Liver (tissue), 9 donors: ENCODE measurements around the gene ZMYND19. TPM values are rescaled to one million over a fixed set of nuclear protein-coding genes. Genes with fewer than 3 reads are reported as not detected.

Experiments used
- DNase-seq: peaks from one replicate; pipeline ENCODE4 v3.0.0-alpha.2; 2017; ENCODE audit warnings: low spot score
- H3K27ac ChIP-seq, 2 donors: one replicate each; pipeline ENCODE4 v1.7.0; 2013; ENCODE audit warnings: inconsistent platforms in 2 of 2, low read length in 2 of 2, control low read depth in 1 of 2, low read depth in 1 of 2, mild to moderate bottlenecking in 1 of 2
- H3K27me3 ChIP-seq, 4 donors: one replicate each; pipeline versions ENCODE4 v1.6.1 to v1.7.0; 2013; ENCODE audit warnings: low read length in 3 of 4, inconsistent platforms in 1 of 4, mild to moderate bottlenecking in 1 of 4, moderate library complexity in 1 of 4; ENCODE audit not compliant: control insufficient read depth in 4 of 4, insufficient read depth in 4 of 4
- H3K36me3 ChIP-seq, 4 donors: one replicate each; pipeline versions ENCODE4 v1.6.1 to v1.7.0; 2013; ENCODE audit warnings: low read length in 3 of 4, mild to moderate bottlenecking in 3 of 4, low read depth in 1 of 4, moderate library complexity in 1 of 4; ENCODE audit not compliant: control insufficient read depth in 4 of 4, insufficient read depth in 3 of 4
- H3K4me1 ChIP-seq, 4 donors: one replicate each; pipeline versions ENCODE4 v1.6.1 to v1.7.0; 2013; ENCODE audit warnings: low read length in 3 of 4, mild to moderate bottlenecking in 3 of 4, moderate library complexity in 1 of 4; ENCODE audit not compliant: control insufficient read depth in 4 of 4, insufficient read depth in 4 of 4
- H3K4me3 ChIP-seq, 3 donors: one replicate each; pipeline versions ENCODE4 v1.6.1 to v1.7.0; 2013; ENCODE audit warnings: low read length in 3 of 3, control low read depth in 1 of 3, low read depth in 1 of 3, mild to moderate bottlenecking in 1 of 3
- H3K9ac ChIP-seq, 2 donors: one replicate each; pipeline ENCODE4 v1.7.0; 2013; ENCODE audit warnings: low read length in 2 of 2, mild to moderate bottlenecking in 2 of 2, moderate library complexity in 2 of 2, control low read depth in 1 of 2, low read depth in 1 of 2
- H3K9me3 ChIP-seq, 4 donors: one replicate each; pipeline versions ENCODE4 v1.6.1 to v1.7.0; 2013; ENCODE audit warnings: low read length in 3 of 4; ENCODE audit not compliant: control insufficient read depth in 4 of 4
- ATF3 ChIP-seq: IDR thresholded peaks from 2 replicates; pipeline ENCODE4 v1.6.1; 2016; ENCODE audit warnings: antibody characterized with exemption
- CTCF ChIP-seq: fragments of 150-350 bp; IDR thresholded peaks from 2 replicates; pipeline ENCODE4 v1.5.1; 2017; ENCODE audit warnings: improper control_type of control experiment, low read depth, low read length; ENCODE audit not compliant: missing input control
- EGR1 ChIP-seq, 2 donors: IDR thresholded peaks; 2 replicates each; pipeline ENCODE4 v1.6.1; 2016 to 2018; ENCODE audit warnings: antibody characterized with exemption in 2 of 2, low read depth in 2 of 2
- FOXA1 ChIP-seq: IDR thresholded peaks from 2 replicates; pipeline ENCODE4 v1.6.1; 2016; ENCODE audit warnings: antibody characterized with exemption
- FOXA2 ChIP-seq: IDR thresholded peaks from 2 replicates; pipeline ENCODE4 v1.6.1; 2016; ENCODE audit warnings: antibody characterized with exemption
- GABPA ChIP-seq, 2 donors: IDR thresholded peaks in 1 of 2; conservative IDR thresholded peaks in 1 of 2; 2 replicates each; pipeline ENCODE4 v1.6.1; 2016; ENCODE audit warnings: antibody characterized with exemption in 2 of 2, mild to moderate bottlenecking in 1 of 2, moderate library complexity in 1 of 2
- HNF4A ChIP-seq, 2 donors: conservative IDR thresholded peaks; 2 replicates each; pipeline ENCODE4 v1.6.1; 2016; ENCODE audit warnings: antibody characterized with exemption in 2 of 2, mild to moderate bottlenecking in 2 of 2
- HNF4G ChIP-seq: IDR thresholded peaks from 2 replicates; pipeline ENCODE4 v1.6.1; 2016; ENCODE audit warnings: antibody characterized with exemption
- JUND ChIP-seq, 2 donors: IDR thresholded peaks; 2 replicates each; pipeline ENCODE4 v1.6.1; 2016; ENCODE audit warnings: antibody characterized with exemption in 2 of 2
- MAX ChIP-seq: IDR thresholded peaks from 2 replicates; pipeline ENCODE4 v1.6.1; 2016; ENCODE audit warnings: antibody characterized with exemption
- NR2F2 ChIP-seq: IDR thresholded peaks from 2 replicates; pipeline ENCODE4 v1.6.1; 2016; ENCODE audit warnings: antibody characterized with exemption
- RAD21 ChIP-seq, 2 donors: IDR thresholded peaks; 2 replicates each; pipeline ENCODE4 v1.6.1; 2016; ENCODE audit warnings: antibody characterized with exemption in 2 of 2, mild to moderate bottlenecking in 2 of 2
- REST ChIP-seq: IDR thresholded peaks from 2 replicates; pipeline ENCODE4 v1.6.1; 2016; ENCODE audit warnings: antibody characterized with exemption, mild to moderate bottlenecking
- RXRA ChIP-seq, 2 donors: IDR thresholded peaks; 2 replicates each; pipeline ENCODE4 v1.6.1; 2017 to 2018; ENCODE audit warnings: antibody characterized with exemption in 2 of 2, mild to moderate bottlenecking in 1 of 2
- SP1 ChIP-seq: IDR thresholded peaks from 2 replicates; pipeline ENCODE4 v1.6.1; 2018; ENCODE audit warnings: antibody characterized with exemption, mild to moderate bottlenecking
- TAF1 ChIP-seq: conservative IDR thresholded peaks from 2 replicates; pipeline ENCODE4 v1.6.1; 2016; ENCODE audit warnings: antibody characterized with exemption, mild to moderate bottlenecking
- YY1 ChIP-seq: IDR thresholded peaks from 2 replicates; pipeline ENCODE4 v1.6.1; 2016; ENCODE audit warnings: antibody characterized with exemption, mild to moderate bottlenecking
- WGBS: extraction: QIAGEN DNeasy Blood & Tissue Kit; methylation state at CpG from one replicate; pipeline ENCODE4 v1.1.7; 2013; 5-methylcytosine and 5-hydroxymethylcytosine counted together
- polyA plus RNA-seq, 2 donors: library from polyadenylated mRNA; stranded (reverse) in 1 of 2; unstranded in 1 of 2; fragments of 200-250 nt in 1 of 2; fragments of >200 nt in 1 of 2; fragmentation: Nextera tagmentation in 1 of 2; extraction: Ambion mirVana in 1 of 2; gene quantifications; one replicate each; pipeline versions ENCODE4 v1.2.1 to v1.2.3, GENCODE V29; 2013 to 2015
- total RNA-seq, 2 donors: library from RNA; depleted of rRNA; stranded (reverse); fragments of >200 nt; gene quantifications; one replicate each; pipeline ENCODE4 v1.2.3, GENCODE V29; 2014
- donor health status: healthy.
- donor health status: healthy.
- donor health status: healthy.
- donor health status: healthy.
- donor health status: healthy.

ZMYND19 gene
- total and polyA plus RNA-seq, 4 donors: 2.4 to 7.1 (median 7.0) TPM

- peak overlapping the region in 2 of 3 donors; percentile 70 to 86 for H3K4me3 ChIP-seq
- no peak for TF ChIP-seq FOXA1
- TF ChIP-seq EGR1 (IDR thresholded peaks at IDR 0.05; ENCODE audit: low read depth in 2 of 2): no peak
- no peak for TF ChIP-seq NR2F2
- TF ChIP-seq RXRA (IDR thresholded peaks at IDR 0.05): no peak
- no peak for TF ChIP-seq SP1
- no peak for TF ChIP-seq RAD21 (IDR thresholded peaks at IDR 0.05)
- H3K27me3 ChIP-seq: no peaks in the 10 kb centered on the region
- H3K9ac ChIP-seq: no peak overlapping the region
- WGBS: 12% methylated on average over 58 of the region's 58 CpGs
- DNase-seq: no peak
- peaks cover 5 to 30% (median 22%) of the 10 kb centered on the region in 4 donors for H3K4me1 ChIP-seq
- H3K36me3 ChIP-seq: peaks cover 4 to 19% (median 13%) of the 10 kb centered on the region in 4 donors
- H3K27ac ChIP-seq: no peak overlapping the region
- H3K9me3 ChIP-seq: no peaks in the 10 kb centered on the region
Observed at GRCh38 chr9:137589441-137590122, 730 bp downstream of the ZMYND19 start.

- Histone ChIP-seq H3K4me1 (peaks cover 5 to 30% (median 22%) of the 10 kb centered on the region in 4 donors), H3K4me3 (no peak overlapping the region), H3K9me3 (no peaks in the 10 kb centered on the region), H3K27me3 (no peaks in the 10 kb centered on the region), H3K9ac (no peak overlapping the region), H3K36me3 (peaks cover 4 to 19% (median 13%) of the 10 kb centered on the region in 4 donors), H3K27ac (no peak overlapping the region)
- no peak for DNase-seq
- TF ChIP-seq RAD21 (IDR thresholded peaks at IDR 0.05) (no peak), HNF4G (no peak)
- WGBS: 93% methylated on average over 6 of the region's 6 CpGs
Observed at GRCh38 chr9:137588891-137589290, 1.4 kb downstream of the ZMYND19 start.

GRCh38 chr9:137588311-137588710 lies 2.0 kb downstream of the ZMYND19 start:
- Histone ChIP-seq H3K9ac (no peak overlapping the region), H3K4me3 (no peak overlapping the region), H3K27me3 (no peaks in the 10 kb centered on the region), H3K27ac (no peak overlapping the region), H3K9me3 (no peaks in the 10 kb centered on the region), H3K4me1 (peaks cover 5 to 30% (median 22%) of the 10 kb centered on the region in 4 donors), H3K36me3 (peaks cover 4 to 19% (median 13%) of the 10 kb centered on the region in 4 donors)
- DNase-seq: no peak
- no peak for TF ChIP-seq YY1
- no peak for TF ChIP-seq RAD21 (IDR thresholded peaks at IDR 0.05)
- no peak for TF ChIP-seq FOXA1
- no peak for TF ChIP-seq ATF3
- no peak for TF ChIP-seq RXRA (IDR thresholded peaks at IDR 0.05)
- TF ChIP-seq GABPA (IDR thresholded peaks at IDR 0.05 in 1 of 2, conservative IDR thresholded peaks at IDR 0.05 in 1 of 2): no peak
- TF ChIP-seq HNF4A (conservative IDR thresholded peaks at IDR 0.05): no peak
- no peak for TF ChIP-seq EGR1 (IDR thresholded peaks at IDR 0.05; ENCODE audit: low read depth in 2 of 2)
- TF ChIP-seq HNF4G: no peak
- no peak for TF ChIP-seq JUND (IDR thresholded peaks at IDR 0.05)
- TF ChIP-seq MAX: no peak
- no peak for TF ChIP-seq CTCF
- TF ChIP-seq REST: no peak
- no peak for TF ChIP-seq FOXA2
- no peak for TF ChIP-seq NR2F2
- TF ChIP-seq TAF1: no peak
- 93% methylated on average over 13 of the region's 13 CpGs for WGBS
